ENCODE results near the gene TTLL1. TPM values are rescaled to one million over a fixed set of nuclear protein-coding genes. Genes with fewer than 3 reads are reported as not detected.

The TTLL1 gene
- total RNA-seq, 1 experiment from 2014 or later, result 5.5 TPM

- H3K27me3 Mint-ChIP-seq (ENCODE audit: low read depth), result no peaks in the 10 kb centered on the region
- no peak overlapping the region; the same call in 1 of the 2 replicates for H3K27ac Mint-ChIP-seq
- TF ChIP-seq, protein P1, sequence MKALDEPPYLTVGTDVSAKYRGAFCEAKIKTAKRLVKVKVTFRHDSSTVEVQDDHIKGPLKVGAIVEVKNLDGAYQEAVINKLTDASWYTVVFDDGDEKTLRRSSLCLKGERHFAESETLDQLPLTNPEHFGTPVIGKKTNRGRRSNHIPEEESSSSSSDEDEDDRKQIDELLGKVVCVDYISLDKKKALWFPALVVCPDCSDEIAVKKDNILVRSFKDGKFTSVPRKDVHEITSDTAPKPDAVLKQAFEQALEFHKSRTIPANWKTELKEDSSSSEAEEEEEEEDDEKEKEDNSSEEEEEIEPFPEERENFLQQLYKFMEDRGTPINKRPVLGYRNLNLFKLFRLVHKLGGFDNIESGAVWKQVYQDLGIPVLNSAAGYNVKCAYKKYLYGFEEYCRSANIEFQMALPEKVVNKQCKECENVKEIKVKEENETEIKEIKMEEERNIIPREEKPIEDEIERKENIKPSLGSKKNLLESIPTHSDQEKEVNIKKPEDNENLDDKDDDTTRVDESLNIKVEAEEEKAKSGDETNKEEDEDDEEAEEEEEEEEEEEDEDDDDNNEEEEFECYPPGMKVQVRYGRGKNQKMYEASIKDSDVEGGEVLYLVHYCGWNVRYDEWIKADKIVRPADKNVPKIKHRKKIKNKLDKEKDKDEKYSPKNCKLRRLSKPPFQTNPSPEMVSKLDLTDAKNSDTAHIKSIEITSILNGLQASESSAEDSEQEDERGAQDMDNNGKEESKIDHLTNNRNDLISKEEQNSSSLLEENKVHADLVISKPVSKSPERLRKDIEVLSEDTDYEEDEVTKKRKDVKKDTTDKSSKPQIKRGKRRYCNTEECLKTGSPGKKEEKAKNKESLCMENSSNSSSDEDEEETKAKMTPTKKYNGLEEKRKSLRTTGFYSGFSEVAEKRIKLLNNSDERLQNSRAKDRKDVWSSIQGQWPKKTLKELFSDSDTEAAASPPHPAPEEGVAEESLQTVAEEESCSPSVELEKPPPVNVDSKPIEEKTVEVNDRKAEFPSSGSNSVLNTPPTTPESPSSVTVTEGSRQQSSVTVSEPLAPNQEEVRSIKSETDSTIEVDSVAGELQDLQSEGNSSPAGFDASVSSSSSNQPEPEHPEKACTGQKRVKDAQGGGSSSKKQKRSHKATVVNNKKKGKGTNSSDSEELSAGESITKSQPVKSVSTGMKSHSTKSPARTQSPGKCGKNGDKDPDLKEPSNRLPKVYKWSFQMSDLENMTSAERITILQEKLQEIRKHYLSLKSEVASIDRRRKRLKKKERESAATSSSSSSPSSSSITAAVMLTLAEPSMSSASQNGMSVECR (CRISPR knock-in tag; IDR thresholded peaks at IDR 0.05; ENCODE audit: borderline replicate concordance), result no peak
- TF ChIP-seq IRF2 (CRISPR knock-in tag; IDR thresholded peaks at IDR 0.05; ENCODE audit: borderline replicate concordance, low read depth) (no peak), AR (CRISPR knock-in tag; IDR thresholded peaks at IDR 0.05) (no peak), JUN (CRISPR knock-in tag; IDR thresholded peaks at IDR 0.05) (no peak)
- H3K9me3 Mint-ChIP-seq, result no peaks in the 10 kb centered on the region
- ChIA-PET POLR2A (no interaction called here), CTCF (interaction anchor here (0.7 kb wide), 1 partner anchor 109 kb away, joined by 4 read pairs; no protein-coding TSS in a partner anchor)
- DNase-seq (ENCODE audit: low spot score), result no peak
- no peak overlapping the region for H3K4me3 Mint-ChIP-seq
- peaks cover 61% of the 10 kb centered on the region for H3K4me1 Mint-ChIP-seq
- ATAC-seq, result no peak
- H3K36me3 Mint-ChIP-seq, result no peaks in the 10 kb centered on the region
These were observed 79.7 kb downstream of the TTLL1 start for GRCh38 chr22:43009444-43009843.

DNA sequence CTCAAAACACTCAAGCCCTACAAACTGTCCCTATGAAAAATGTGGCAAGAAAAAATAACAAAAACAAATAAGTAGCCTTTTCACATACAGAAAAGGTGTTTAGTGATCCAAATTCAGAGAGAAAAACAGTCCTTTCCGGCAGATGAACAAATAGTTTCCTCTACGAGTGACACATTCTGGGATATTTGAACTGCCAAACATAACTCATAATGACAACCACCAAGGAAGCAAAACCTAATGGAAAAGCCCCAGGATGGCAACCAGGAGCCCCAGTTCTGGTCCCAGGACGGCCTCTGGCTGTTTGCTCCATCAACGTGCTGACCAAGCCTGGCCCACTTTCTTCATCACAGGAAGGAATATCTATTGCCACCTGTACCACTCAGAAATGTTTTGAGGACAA is 80.3 kb downstream of the TTLL1 start:
- no peak for ATAC-seq
- peaks cover under 1% of the 10 kb centered on the region; the same call in 1 of the 2 replicates for H3K36me3 Mint-ChIP-seq
- no peaks in the 10 kb centered on the region for H3K9me3 Mint-ChIP-seq
- CTCF ChIA-PET, result interaction anchor here (2.1 kb wide), 1 partner anchor 141 kb away, joined by 5 read pairs; no protein-coding TSS in a partner anchor
- DNase-seq (ENCODE audit: low spot score), result no peak
- POLR2A ChIA-PET, result no interaction called here
- no peaks in the 10 kb centered on the region for H3K27me3 Mint-ChIP-seq (ENCODE audit: low read depth)
- H3K27ac Mint-ChIP-seq, result no peak overlapping the region
- H3K4me1 Mint-ChIP-seq, result peaks cover 66% of the 10 kb centered on the region
- no peak overlapping the region for H3K4me3 Mint-ChIP-seq
- TF ChIP-seq ATF2 (CRISPR knock-in tag; IDR thresholded peaks at IDR 0.05; ENCODE audit: borderline replicate concordance, low read depth), result no peak
- TF ChIP-seq FOXP1 (CRISPR knock-in tag; IDR thresholded peaks at IDR 0.05; ENCODE audit: borderline replicate concordance), result no peak
- no peak for TF ChIP-seq CREM (CRISPR knock-in tag; IDR thresholded peaks at IDR 0.05)
- TF ChIP-seq IRF2 (CRISPR knock-in tag; IDR thresholded peaks at IDR 0.05; ENCODE audit: borderline replicate concordance, low read depth), result no peak
- no peak for TF ChIP-seq ELF4 (CRISPR knock-in tag; IDR thresholded peaks at IDR 0.05; ENCODE audit: low read depth)
- no peak for TF ChIP-seq ZNF219 (CRISPR knock-in tag; IDR thresholded peaks at IDR 0.05; ENCODE audit: borderline replicate concordance)
- TF ChIP-seq CREB1 (CRISPR knock-in tag; IDR thresholded peaks at IDR 0.05), result no peak
- TF ChIP-seq ZNF317 (CRISPR knock-in tag; IDR thresholded peaks at IDR 0.05; ENCODE audit: borderline replicate concordance, low read depth), result no peak
- TF ChIP-seq, protein P2, sequence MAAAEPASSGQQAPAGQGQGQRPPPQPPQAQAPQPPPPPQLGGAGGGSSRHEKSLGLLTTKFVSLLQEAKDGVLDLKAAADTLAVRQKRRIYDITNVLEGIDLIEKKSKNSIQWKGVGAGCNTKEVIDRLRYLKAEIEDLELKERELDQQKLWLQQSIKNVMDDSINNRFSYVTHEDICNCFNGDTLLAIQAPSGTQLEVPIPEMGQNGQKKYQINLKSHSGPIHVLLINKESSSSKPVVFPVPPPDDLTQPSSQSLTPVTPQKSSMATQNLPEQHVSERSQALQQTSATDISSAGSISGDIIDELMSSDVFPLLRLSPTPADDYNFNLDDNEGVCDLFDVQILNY (CRISPR knock-in tag; IDR thresholded peaks at IDR 0.05), result no peak
- TF ChIP-seq ZNF425 (CRISPR knock-in tag; conservative IDR thresholded peaks at IDR 0.05), result no peak
- TF ChIP-seq GTF2I (CRISPR knock-in tag; conservative IDR thresholded peaks at IDR 0.05), result no peak
- TF ChIP-seq, protein P3, sequence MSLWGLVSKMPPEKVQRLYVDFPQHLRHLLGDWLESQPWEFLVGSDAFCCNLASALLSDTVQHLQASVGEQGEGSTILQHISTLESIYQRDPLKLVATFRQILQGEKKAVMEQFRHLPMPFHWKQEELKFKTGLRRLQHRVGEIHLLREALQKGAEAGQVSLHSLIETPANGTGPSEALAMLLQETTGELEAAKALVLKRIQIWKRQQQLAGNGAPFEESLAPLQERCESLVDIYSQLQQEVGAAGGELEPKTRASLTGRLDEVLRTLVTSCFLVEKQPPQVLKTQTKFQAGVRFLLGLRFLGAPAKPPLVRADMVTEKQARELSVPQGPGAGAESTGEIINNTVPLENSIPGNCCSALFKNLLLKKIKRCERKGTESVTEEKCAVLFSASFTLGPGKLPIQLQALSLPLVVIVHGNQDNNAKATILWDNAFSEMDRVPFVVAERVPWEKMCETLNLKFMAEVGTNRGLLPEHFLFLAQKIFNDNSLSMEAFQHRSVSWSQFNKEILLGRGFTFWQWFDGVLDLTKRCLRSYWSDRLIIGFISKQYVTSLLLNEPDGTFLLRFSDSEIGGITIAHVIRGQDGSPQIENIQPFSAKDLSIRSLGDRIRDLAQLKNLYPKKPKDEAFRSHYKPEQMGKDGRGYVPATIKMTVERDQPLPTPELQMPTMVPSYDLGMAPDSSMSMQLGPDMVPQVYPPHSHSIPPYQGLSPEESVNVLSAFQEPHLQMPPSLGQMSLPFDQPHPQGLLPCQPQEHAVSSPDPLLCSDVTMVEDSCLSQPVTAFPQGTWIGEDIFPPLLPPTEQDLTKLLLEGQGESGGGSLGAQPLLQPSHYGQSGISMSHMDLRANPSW (CRISPR knock-in tag; conservative IDR thresholded peaks at IDR 0.05; ENCODE audit: low read depth), result no peak
- TF ChIP-seq NR1H2 (CRISPR knock-in tag; IDR thresholded peaks at IDR 0.05), result no peak
- TF ChIP-seq, protein P4, sequence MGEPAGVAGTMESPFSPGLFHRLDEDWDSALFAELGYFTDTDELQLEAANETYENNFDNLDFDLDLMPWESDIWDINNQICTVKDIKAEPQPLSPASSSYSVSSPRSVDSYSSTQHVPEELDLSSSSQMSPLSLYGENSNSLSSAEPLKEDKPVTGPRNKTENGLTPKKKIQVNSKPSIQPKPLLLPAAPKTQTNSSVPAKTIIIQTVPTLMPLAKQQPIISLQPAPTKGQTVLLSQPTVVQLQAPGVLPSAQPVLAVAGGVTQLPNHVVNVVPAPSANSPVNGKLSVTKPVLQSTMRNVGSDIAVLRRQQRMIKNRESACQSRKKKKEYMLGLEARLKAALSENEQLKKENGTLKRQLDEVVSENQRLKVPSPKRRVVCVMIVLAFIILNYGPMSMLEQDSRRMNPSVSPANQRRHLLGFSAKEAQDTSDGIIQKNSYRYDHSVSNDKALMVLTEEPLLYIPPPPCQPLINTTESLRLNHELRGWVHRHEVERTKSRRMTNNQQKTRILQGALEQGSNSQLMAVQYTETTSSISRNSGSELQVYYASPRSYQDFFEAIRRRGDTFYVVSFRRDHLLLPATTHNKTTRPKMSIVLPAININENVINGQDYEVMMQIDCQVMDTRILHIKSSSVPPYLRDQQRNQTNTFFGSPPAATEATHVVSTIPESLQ (CRISPR knock-in tag; IDR thresholded peaks at IDR 0.05), result no peak
